HG03460 (cell line): ENCODE measurements around the gene LEUTX.
A peak's percentile ranks its signal among the peaks of the same experiment; 100 is the strongest.
"Not testable (repeated sequence)": the region's sequence is repeated elsewhere in the genome, so short reads cannot be mapped to it uniquely, and the experiment has no call there.

Source experiments
- ATAC-seq: cut with Tn5 transposase; IDR thresholded peaks from one replicate; pipeline ENCODE4 v1.9.1; 2021; ENCODE audit not compliant: unreplicated experiment

The LEUTX gene

DNA sequence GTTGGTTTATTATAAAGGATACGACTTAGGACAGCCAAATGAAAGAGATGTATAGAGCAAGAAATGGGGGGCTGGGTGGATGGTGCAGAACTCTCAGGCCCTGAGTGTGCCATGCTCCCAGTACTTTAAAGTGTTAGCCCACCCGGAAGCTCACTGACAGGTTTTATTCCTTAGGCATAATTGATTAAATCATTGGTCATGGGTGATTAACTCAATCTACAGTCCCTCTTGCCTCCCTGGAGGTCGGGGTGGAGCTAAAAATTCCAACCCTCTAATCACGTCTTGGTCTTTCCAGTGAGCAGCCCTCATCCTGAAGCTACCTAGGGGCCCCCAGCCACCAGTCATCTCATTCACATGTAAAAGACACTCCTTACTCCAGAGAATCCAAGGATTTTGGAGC, 9.9 kb upstream of the LEUTX start:
- ATAC-seq = no peak

DNA sequence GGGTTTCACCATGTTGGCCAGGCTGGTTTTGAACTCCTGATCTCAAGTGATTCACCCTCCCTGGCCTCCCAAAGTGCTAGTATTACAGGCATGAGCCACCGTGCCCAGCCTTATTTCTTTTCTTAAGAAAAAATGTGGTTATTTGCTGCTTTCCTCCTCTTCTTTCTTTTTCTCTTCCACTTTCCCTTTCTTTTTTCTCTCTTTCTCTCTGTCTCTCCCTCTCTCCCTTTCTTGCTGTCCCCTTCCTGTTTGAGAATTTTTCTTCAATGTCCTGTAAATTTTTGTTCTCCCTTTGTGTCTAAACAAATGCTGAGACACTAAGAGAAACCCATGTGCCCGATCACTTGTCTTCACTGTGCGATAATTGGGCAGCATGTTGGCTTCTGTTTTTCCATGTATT, 2.2 kb downstream of the LEUTX start:
- no peak for ATAC-seq

DNA sequence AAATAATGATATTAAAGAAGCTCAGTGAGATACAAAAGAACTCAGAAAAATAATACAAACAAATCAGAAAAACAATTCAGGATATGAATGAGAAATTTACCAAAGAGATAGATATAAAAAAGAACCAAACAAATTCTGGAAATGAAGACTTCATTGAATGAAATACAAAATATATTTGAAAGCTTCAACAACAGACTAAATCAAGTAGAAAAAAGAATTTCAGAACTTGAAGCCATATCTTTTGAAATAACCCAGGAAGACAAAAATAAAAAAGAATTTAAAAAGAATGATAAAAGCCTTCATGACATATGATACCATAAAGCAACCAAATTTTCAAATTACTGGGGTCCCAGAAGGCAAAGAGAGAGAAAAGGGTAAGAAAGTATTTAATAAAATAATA, 9.6 kb downstream of the LEUTX start:
- ATAC-seq = no peak

DNA sequence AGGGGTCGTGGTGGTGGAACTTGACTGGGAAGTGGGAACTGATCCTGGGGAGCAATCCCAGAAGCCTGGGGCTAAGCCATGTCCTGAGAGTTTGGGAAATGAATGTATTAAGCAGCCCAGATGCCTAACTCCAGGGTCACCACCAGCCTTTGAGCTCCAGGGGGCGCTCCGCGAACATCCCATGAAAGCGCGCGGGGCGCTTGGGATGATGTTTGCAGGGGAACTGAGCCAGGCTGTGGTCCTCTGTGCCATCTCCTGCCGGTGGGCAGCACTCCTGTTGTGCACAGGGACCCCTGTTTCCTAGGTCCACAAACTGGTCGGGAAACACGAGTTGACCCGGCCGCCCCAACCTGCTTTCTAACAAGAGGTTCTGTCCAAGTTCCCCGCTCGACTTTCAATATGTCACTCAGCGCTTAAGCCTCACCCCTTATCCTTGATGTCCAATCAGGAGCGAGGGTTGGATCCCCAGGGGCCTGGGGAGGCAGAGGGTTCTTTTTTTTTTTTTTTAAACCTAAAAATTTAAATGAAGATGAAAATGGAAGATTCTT, 14.4 kb downstream of the LEUTX start:
- peak; percentile 77 for ATAC-seq

DNA sequence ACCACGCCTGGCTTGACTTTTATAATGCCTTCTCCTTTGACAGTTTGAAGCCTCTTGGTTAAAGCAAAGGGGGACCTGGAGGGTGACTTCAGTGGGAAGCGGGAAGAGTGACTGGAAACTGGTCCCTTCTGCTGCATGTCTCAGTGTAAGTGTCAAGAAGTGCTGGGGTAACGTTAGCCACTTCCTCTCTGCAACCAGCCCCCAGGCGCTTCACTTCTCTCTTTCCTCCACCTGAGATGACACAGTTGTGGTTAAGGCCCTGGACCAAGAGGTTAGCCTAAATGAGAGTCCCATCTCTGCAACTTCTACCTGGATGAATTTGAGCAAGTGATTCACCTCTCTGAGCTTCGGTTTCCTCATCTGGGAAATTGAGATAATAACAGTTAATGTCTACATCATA, 16.3 kb downstream of the LEUTX start:
- ATAC-seq = no peak

DNA sequence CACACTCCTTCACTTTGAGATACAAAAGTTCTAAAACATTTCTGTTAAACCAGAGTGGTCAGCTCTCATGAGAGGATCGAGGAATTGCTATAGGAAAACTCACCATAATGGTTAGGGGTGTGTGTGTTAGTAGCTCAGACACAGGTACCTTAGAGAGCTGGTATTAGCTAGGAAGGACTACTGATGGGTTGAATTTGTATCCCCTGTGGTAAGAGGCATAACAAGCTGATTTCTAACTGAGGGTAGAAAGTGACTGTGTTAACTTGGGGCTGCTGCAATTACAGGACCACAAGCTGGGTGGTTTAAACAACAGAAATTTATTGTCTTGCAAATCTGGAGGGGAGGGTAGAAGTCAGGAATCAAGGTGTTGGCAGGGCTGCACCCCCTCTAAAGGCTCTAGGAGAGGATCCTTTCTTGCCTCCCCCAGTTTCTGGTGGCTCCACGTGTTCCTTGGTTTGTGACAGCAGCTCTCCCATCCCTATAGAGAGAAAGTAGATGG, 17.4 kb downstream of the LEUTX start:
- no peak for ATAC-seq

DNA sequence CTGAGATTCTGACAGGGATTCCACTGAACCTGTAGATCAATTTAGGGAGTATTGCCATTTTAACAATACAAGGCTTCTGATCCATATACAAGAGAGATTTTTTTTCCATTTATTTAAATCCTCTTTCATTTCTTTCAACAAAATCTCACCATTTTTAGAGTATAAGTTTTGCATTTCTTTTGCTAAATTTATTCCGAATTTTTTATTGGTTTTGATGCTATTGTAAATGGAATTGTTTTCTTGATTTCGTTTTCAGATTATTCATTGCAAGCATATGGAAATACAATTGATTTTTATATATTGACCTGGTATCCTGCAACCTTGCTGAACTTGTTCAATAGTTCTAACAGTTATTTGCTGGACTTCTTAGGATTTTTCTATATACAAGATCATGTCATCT, 18.4 kb downstream of the LEUTX start:
- ATAC-seq = no peak

DNA sequence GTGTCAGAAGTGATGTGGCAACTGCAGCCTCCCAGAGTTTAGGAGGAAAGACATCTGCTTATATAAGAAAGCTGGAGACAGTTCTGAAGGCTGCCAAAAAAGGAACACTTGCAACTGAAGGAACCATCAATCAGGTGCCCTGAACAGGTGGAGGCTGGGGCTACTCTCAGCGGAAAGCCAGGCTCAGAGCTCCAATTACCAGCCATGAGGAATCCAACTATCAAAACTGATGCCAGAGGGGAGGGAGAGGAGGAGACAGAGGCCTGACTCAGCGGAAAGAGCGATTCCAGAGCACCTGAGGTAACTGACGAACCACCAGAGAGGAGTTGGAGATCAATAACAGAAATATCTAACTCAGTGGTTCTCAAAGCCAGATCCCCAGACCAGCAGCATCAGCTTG, 24.3 kb downstream of the LEUTX start:
- ATAC-seq = no peak

DNA sequence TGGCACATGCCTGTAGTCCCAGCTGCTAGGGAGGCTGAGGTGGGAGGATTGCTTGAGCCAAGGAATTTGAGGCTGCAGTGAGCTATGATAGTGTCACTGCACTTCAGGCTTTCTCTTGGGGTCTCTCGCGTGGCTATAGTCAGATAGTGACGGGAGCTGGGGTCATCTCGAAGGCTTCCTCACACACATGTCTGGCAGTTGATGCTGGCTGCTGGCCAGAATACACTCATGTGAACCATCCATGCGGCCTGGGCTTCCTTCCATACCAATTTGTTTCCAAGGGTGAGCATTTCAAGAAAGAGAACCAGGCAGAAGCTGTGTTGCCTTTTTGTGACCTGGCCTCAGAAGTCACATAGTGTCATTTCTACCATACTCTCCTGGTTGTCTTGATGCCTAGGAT, 26.4 kb downstream of the LEUTX start:
- ATAC-seq = no peak

DNA sequence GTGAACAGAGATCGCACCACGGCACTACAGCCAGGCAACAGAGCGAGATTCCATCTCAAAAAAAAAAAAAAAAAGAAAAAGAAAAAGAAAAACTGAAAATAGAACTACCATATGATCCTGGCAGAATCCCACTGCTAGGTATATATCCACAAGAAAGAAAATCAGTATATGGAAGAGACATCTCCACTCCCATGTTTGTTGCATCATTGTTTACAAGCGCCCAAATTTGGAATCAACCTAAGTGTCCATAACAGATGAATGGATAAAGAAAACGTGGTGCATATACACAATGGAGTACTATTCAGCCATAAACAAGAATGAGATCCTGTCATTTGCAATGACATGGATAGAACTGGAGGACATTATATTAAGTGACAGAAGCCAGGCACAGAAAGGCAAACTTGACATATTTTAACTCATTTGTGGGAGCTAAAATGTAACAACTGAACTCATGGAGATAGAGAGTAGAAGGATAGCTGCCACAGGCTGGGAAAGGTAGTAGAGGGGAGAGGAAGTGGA, 29.3 kb downstream of the LEUTX start:
- no peak for ATAC-seq

DNA sequence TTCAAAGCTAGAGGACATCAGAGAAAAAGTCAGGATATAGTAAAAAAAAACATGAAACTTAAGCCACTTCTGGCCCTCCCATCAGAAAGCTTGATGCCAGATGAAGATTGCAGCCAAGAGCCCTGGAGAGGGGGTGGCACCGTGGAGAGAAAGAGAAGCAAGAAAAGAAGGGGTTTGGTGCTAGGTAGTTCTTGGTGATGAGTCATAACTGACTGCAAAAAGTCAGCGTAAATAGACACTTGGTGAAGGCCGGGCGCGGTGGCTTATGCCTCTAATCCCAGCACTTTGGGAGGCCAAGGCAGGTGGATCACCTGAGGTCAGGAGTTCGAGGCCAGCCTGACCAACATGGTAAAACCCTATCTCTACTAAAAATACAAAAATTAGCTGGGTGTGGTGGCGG, 30.0 kb downstream of the LEUTX start:
- not testable (repeated sequence) for ATAC-seq

DNA sequence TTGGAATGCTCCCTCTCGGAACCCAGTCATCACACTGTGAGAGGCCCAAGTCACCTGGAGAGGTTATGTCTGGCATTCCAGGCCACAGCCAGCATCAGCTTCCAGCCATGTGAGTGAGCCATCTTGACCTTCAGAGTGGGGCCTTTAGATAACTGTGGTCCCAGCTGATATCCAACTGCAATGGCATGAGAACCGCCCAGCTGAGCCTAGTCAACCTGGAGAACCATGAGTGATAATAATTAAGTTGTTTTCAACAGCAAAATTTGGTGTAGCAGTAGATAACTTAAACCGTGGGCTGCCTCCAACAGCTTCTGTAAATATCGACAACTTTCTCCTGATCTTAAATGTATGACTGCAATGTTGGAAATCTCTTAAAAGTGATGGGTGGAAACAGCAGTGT, 30.7 kb downstream of the LEUTX start:
- no peak for ATAC-seq

DNA sequence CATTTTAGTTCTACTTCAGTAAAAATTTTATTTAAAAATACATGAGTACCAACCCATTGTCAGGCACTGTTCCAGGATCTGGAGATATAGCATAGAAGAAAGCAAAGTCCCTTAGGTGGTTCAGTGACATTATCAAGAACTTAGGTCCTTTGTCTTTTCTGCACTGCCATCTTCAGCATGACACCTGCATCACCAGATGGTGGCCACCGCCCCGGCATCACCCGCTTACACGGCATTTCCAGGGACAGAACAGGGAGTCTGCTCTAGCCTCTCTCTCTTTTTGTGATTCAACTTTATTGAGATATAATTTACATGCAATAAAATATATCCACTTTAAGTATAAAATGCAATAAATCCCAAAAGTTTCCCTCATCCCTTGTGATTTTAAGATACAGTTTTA, 31.8 kb downstream of the LEUTX start:
- ATAC-seq = no peak

DNA sequence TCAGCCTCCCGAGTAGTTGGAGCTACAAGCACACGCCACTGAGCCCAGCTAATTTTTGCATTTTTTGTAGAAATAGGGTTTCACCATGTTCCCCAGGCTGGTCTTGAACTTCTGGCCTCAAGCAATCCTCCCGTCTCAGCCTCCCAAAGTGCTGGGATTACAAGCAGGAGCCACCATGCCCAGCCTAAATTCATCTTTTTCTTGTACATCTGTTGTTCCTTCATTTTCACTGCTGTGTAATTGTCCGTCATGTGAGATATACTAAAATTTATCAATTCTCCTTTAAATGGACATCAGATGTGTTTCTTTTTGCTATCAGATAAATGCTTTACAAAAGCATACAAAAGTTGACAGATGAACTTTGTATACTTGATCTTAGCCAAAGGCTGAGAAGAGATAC, 32.4 kb downstream of the LEUTX start:
- no peak for ATAC-seq

DNA sequence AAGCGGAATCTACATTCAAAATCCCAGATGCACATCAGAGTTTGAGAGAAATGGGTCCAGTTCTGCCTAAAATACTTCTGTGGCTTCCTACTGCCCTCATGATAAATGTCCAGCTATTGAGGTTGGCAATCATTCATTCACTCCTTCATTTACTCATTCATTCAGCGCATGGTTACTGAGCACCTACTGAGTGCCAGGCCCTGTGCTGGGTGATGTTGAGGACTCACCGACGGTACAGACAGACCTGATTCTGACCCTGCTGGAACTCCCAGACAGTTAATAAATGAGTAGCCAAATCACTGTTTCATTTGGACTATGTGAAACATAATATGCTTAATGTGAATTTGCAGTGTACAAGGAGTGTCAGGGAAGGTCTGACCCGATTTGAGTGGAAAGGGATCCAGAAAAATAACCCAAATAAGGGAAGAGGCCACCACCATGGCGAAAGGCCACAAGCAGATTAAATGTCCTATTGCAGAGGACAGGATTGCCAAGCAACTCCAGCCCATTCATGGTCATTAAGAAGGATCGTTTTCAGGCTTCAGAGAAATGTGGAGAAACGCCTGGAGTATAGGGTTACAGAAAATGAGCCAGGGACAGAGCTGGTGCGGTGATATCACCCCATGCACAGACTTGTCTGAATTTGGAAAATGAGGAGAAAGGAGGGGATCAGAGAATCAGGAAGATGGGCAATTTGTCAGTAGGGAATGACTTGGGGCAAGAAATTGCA, 34.8 kb downstream of the LEUTX start:
- no peak for ATAC-seq

DNA sequence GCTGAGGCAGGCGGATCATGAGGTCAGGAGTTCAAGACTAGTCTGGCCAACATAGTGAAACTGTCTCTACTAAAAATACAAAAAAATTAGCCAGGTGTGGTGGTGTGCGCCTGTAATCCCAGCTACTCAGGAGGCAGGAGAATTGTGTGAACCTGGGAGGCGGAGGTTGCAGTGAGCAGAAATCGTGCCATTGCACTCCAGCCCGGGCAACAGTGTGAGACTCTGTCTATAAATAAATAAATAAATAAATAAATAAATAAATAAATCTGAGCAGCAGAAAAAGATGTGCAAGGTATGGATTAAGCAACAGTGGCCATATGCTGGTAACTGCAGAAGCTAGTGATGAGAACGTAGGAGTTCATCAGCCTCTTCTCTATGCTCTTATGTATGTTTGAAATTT, 35.5 kb downstream of the LEUTX start:
- not testable (repeated sequence) for ATAC-seq

DNA sequence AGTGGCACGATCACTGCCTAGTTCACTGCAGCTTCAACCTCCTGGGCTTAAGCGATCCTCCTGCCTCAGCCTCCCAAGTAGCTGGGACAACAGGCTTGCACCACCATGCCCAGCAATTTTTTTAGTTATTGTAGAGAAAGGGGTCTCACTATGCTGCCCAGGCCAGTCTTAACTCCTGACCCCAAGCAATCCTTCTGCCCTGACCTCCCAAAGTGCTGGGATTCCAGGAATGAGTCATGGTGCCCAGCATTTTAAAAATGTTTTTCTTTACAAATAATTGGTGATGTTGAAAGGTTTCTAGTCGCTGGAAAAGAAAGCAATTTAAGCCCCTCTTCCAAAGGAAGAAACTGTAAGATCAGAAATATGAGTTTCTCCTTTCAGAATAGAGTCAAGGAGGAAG, 35.9 kb downstream of the LEUTX start:
- no peak for ATAC-seq

DNA sequence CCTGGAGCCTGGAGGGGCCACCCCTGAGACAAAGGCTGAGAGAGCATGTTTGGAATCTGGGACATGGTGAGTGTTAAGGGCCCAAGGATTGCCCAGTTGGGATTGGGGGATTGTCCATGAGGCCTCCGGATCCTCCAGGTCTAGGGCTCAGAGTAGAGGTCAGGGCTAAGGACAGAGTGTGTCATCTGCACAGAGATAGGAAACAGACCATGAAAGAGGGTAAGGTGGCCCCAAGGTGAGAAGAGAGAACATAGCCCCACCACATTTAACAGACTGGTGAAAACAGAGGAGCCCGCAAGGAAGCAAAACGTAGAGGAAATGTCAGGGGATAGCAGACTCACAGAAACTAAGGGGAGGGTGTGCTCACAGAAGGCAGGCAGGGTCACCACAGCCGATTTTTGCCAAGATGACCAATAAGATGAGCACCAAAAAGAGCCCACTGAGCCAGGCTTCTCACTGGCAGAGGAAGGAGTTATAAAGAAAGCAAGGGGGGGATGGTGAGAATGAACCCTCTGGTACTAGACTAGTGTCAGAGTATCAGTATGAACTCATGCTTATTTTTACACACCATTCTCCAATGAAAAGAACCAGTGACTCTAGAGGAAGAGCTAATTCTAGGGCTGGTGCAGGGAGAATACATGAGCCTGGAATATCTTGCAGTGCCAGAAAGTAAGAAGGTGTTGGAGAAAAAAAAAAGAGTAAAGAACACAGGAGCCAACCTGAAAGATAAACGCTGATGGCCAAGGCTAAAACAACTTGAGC, 37.8 kb downstream of the LEUTX start:
- no peak for ATAC-seq

DNA sequence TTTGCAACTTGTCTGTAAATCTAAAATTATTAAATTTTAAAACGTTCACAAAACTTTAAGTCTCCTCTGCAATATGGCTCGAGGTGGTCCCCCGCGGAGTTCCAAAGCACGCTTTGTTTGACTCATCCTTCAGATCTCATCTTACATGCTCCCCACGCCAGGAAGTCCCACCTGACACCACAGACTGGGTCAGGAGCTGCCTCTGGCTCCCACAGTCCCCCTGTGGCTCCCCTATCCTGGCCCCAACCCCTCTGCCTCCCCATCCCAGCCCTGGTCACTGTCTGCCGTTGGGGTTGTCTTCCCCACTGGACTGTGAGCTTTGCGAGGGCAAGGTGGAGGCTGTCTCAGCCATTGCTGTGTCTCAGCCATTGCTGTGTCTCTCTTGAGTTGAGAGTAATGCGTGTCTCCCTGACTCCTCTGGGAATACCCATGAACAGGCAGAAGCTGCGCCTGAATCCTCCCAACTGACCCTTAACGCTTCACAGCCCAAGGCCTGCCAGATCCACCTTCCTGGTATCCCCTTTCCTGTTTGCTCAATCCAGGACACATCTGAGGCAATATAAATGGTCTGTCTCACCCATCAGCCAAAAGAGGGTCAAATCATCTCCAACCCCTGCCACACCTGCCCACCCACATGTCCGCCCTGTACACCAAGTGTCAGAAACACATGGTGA, 39.4 kb downstream of the LEUTX start:
- ATAC-seq = no peak

DNA sequence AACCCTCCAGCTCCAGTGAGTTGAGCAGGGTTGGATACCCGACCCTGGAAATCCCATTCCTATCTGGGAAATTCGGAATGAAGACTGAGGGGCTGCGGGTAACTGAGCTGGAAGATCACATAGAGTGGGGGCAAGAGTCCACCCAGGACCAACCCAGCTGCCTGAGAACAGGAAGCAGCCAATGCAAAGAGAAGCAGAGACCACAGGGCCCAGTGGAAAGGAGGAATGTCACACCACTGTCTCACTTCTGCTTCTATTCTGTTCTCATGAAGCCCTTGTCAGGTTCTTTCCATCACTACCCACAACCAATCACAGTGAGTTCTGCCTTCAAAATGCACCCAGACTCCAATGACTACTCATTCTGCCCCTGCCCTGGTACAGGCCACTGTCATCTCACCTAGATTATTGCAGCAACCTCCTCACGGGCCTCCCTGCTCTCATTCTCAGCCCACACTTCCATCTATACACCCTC, 40.0 kb downstream of the LEUTX start:
- ATAC-seq = peak; percentile 70

DNA sequence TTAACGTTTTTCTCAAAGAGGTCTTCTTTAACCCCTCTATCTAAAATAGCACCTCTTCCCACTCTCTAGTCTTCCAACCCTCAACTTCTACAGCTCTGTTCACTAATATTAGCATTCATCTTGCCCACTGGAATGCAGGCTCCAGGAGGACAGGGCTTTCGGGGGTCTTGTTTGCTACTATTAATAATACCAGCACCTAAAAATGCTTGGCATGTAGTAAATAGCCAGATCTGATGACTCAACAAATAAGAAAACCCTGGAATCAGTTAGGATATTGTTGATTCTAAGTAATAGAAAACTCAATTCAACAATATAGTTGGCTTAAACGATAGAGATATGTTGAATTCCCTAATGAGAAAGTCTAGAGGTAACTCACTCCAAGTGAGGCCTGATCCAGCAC, 41.1 kb downstream of the LEUTX start:
- ATAC-seq = no peak
